GM03348 (cell line): ENCODE measurements around the gene CES2.

ENCODE experiments used
- DNase-seq: peaks from one replicate; pipeline ENCODE4 v3.0.0; 2012; ENCODE audit warnings: low spot score

Gene CES2

DNA sequence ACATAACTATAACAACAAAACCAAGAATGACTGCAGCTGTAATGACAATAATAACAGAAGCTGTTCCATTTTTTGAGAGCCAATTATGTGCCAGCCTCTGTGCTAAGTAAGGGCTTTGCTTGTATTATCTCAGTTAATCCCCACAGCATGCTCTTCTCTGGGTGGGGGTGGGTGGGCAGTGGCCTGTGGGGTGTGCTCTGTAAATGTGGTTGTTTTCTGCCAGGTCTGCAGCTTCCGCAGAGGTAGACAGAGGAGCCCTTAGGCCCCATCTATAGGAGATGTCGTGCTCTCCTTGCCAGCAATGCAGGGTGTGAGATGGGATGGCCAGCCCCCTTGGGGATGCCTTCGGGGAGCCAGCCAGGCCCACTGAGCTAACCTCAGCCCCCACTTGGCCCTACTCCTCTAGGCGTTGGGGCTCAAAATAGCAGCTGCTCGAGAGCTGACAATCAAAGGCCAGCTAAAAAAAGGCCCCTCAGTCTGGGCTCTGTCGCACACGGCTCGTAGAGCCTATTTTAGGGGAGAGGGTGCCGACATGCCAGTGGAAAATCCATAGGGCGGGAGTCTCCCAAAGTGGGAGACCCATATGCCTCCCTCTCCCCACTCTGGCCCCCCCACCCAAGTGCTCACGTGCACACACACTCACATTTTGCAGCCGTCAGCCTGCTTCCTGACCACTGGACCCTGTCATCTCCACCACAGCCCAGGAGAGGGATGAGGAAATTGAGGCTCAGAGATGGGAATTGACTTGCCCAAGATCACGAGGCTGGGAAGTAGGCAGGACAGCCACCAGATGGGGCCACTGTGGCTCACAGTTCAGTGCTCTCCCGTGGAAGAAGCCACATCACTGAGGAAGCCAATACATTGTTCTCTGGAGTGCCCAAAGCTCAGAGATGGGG lies 32.4 kb upstream of the CES2 start:
- DNase-seq, result no peak

DNA sequence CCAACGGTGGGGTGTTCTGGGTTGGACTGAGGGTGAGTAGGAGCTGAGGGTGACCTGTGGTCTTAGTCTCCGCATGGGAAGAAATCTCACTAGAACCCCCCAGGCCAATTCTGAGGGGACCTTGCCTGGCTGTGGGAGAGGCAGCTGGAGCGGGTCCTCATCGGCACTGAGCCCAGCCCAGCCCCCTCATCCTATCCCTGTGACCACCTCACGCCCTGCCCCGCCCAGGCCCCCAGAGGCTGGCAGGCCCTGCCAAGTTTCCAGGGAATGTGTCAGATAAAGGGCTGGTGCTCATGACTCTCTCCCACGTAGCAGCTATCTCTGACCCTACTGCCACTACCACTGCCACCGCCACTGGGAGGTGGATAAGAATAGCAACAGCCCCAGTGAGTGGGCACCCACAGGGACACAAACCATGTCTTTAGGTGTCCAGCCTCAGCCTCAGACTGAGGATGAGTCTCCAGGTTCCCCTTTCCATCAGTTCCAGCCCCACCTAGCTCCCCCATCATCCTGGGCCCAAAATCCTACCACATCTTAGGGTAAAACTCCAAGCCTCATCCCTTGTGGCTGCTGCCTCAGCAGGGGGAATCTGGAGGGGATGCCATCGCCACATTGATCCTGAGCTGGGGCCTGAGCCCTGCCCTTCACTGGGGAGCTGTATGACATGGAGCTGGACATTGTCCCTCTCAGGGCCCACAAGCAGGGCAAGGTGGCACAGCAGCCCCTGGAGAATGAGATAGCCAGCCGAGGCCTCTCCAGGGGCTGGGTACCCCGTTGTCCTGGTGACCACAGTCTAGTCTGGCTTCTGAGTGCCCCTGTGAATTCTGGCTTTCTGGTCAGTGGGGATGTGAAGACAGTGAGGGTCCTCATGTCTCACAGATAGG lies 31.5 kb upstream of the CES2 start:
- DNase-seq, result no peak

DNA sequence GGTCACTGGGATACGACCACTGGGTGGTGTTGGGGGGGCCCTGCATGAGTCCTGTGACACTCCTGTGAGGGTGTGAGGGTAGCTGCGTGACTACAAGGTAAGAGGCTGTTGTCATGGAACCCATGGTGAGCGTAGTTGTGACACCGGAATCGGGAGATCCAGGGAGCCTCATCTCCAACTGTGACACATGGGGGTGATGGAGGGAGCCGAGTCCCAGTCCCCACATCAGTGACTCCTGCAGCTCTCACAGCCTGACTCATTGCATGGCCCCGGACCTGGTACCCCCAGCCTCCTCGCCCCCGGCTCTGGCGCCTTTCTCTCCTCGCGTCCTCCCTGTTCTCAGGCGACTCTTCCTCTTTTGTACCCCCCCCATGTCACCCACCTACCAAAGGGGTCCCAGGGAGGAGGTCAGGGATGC lies 30.9 kb upstream of the CES2 start:
- DNase-seq, result no peak

DNA sequence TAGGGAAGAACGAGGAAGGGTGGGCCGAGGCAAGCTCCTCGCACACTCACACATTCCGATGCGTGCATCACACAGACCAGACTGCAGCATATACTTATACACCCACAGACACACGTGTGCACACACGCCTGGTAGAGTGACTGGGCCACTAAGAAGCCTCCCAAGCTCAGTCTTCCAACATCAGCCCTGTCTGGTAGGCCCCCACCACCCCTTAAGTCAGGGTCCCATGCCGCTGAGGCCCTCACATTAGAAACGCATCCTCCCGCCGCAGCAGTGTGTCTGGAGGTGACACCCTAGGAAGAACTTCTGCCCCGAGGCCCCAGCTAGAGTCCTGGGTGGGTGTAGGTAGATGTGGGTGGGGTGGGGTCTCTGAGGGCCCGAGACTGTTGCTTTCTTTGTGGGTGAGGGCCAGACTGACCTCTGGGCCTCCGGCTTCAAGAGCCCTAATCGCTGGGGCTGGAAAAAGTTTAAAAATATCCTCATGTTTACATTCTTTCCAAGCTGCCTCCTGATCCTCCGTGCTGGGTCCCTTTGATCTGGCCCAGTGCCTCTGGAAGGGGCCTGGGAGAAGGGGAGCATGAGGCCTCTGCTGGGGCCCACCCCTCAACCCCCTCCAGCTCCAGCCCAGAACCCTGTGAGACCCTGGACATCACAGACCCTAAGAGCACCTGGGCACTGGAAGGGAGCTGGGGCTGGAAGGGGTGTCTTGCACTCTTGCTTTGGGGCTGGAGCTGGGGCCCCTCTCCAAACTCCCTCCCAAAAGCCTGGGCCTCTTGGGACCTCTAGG lies 30.3 kb upstream of the CES2 start:
- no peak for DNase-seq

DNA sequence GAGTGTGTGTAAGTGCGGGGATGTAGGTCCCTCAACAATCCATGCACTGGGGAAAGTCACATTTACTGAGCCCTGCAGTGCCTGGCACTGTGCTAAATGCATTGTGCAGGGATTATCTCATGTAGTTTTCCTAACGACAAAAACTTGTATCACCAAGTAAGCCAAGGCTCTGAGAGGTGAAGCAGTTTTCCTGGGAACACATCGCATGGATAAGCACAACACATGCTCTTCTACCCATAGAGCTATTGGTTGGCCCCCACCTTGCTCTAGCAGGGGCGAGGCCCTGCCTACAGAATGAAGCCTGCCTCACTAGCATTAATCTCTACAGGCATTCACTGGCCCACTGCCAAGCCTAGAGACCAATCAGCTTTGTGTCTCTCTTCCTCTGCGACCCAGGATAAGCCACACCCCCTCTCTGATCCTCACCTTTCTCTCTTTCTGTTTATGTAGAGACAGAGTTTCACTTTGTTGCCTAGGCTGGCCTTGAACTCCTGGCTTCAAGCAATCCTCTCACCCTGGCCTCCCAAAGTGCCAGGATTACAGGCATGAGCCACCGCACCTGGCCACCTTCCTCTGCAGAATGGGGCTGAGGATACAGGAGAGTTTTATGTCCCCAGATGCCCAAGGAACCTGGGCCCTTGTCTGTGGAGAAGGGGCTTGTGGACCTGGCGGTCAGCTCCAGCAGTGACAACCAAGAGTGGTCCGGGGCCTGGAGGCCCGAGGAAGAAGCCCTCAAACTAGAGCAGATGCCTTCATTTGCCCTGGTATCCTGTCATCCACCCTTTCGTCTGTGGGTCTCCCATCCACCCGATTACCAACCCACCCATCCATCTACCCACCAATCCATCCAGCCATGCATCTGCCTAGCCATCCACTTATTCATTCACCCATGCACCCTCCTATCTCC lies 29.4 kb upstream of the CES2 start:
- DNase-seq, result no peak

DNA sequence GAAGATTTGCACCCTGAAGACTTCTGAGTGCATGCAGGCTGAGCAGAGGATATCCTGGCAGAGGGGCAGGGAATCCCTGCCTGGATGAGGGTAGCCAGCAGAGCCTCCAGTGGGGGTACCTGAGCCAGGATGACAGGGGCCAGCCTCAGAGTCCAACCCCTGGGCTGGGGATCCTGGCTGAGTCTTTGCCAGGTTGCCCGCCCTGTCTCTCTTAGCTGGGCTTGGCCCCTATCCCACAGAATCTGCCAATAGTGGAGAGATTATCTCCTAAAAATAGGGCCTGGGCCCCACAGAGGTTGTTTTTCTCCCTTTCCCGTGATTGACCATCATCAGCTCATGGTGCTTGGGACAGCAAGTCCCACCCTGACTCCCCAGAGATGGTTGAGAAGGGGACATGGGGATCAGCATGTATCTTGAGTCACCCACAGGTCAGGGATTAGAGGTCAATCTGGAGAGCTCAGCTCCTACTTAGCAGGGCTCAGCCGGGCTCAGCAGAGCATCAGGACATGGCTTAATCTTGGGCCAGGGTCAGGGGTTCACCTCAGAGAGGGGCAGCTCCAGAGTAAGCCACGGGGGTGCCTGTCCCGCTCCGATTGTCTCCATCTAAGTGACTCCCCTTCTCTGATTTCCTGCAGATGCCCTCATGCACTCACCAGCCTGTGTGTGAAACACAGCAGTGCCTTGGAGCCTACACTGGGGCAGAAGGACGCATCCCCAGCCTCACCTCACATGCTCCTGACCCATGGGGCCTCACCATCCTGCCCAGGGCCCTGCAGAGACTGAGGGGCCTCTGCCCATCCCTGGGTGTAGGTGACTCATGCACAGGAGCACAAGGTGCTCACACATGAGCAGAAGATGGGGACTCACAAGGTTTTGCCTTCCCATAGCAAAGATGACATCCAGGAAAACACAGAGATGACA lies 28.1 kb upstream of the CES2 start:
- no peak for DNase-seq

DNA sequence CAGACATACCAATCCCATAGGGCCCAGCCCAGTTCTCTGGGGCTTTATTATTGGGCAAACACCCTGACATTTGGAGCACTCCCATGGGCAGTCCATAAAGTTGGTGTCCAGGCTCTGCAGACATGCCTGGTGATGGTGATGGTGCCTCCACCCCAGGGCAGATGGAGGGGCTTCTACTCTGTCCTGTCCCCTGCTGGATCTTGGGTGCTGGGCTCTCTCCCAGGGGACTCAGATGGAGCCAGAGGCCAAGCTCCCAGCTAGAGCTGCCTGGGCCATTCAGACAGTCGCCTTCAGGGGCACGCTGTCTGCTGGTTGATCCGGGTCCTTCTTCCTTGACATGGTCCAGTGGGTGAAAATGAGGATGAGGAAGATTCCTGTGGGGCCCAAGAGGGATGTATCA lies 27.2 kb upstream of the CES2 start:
- no peak for DNase-seq

DNA sequence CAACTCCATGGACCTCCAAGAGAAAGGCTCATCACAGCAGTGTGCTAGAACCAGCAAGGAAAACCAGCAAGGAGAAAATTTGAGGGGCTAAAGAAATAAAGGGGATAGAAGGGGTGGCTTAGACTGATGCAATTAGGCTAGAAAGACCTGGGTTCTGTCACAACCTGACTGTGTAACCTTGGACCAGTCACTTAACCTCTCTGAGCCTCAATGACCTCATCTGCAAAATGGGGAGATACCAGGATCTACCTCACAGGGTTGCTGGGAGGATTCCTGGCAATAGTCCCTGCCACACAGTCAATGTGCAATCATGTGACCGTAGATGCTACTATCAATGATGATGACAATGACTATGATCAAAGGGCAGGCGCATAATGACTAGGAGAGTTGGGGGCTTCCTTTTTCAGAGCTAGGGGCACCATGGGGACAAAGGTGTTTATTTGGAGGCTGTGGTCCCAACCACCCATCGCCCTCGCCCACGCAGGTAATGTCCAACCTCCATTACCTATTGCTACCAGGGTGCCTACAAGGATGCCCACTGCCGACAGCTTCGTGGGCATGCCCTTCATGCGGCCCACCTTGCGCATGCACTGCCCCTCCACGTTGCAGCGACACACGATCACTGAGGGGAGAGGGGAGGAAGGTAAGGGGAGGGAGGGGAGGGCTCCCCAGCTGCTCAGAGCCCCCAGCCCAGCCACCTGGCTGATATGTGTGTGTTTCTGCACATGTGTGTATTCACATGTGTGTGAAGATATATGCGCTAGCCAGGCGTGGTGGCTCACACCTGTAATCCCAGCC lies 26.4 kb upstream of the CES2 start:
- DNase-seq, result no peak

DNA sequence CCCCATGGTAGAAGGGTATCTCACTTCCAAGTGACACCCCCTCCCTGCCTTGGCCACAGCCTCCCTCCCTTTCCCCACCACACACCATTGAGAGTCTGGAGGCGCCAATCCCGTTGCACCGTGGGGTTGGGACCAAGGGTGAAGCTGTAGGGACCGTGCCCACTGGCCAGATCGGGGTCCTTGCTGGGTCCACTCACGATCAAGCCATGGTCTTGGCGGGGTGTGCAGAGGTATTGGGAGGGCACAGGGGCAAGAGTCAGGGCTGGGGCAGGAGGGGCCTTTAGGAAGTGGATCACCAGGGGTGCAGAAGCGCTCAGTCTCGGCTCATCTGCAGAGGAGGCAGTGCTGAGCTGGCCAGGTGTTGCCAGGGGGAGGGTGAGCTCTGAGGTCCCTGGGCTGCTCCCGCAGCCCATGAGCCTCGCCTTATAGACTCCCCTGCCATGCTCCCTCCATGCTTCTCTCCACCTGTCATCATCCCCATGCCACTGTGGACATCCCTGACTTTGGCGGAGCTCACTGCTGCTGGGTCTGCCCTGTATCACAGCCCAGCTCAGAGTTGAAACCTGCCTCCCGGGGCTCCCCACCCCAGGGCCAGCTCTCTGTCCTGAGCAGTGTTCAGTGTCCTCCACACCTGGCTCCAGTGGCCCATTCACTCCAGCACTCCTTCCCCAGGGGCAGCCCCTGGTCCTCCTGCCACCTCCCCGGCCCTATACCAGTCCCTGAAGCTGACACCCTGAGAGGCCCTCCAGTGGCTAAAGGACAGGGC lies 25.0 kb upstream of the CES2 start:
- DNase-seq, result no peak

DNA sequence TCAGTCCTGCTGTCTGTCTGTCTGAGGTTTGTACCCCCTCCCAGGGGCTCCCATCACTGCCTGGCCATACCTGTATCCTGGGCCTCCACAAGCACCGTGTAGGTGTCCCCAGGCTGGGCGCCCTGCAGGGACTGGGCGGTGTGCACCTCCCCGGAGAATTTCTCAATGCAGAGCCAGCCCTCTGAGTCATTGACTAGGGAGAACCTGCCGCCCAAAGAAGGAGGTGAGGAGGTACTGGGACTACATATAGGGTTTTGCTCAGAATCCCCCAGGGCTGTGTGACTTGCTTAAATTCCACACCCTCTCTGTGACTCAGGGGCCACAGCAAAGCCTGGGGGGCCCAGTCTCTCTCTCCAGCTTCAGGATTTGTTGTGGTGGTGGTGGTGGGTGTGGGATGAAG lies 24.2 kb upstream of the CES2 start:
- no peak for DNase-seq

DNA sequence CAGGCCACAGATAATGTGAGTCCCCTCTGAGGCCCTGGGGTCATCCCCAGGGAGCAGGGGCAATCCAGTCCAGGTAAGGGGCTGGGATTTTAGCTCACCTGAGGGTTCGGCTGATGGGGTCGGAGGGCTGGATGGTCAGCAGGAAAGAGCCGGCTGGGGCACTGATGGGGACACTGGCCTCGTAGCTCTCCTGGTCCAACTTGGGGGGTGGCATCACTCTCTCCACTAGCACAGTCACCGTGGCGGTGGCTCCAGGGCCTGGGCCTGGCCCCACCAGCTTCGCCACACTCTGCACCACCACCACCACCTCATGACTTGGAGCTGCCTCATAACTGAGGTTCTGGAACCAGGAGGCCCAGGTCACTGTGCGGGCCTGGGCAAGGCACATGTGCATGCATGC lies 23.5 kb upstream of the CES2 start:
- no peak for DNase-seq

DNA sequence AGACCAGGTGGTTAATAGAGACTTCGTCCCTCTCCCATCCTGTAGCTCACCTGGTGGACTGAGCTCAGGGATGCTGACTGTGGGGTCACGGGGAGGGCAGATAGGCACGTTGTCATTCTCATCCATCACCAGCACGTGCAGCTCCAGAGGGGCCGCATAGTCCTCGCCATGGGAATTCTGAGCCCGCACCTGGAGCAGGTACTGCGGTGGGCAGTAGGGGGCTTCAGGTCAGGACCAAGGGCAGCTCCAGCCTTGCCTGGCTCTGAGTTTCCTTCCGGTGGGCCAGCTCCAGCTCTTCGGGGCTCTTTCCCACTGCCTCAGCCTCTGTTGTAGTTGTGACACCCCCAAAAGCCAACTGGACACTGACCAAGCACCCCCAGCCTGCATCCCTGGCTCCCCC lies 22.2 kb upstream of the CES2 start:
- no peak for DNase-seq

DNA sequence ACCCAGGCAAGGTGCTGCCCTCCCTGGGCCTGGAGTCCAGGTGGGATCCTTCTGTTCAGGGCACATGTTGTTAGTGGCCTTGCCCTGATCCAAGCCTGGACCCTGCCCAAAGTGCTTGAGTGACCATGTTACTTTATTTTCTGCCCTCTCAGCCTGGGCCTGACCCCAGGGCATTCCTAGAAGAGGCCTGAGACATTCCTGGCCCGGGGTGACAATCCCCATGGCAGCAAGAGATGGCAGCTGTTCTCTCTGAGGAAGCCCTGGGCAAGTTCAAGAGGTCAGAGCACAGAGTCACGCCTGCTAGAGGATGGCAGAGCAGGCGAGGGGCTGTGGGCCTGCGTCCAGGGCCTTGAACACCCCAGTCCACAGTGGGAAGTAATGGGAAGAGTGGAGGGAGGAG lies 21.6 kb upstream of the CES2 start:
- no peak for DNase-seq

DNA sequence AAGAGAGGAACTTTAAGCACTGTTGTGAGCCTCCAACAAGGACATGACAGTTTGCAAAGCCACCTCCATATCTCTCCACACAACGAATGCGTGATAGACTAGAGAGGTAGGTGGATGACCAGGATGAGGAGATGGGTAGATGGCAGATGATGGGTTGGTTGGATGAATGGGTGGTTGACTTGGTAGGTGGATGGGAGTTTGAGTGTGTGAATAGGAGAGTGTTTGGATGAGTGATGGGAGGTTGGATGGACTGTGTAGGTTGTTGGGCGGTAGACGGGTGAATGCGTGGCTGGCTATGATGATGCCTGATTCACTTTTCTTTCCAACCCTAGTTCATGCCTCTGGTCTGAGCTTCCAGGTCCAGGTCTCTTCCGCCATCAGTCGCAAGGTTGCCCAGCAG lies 20.8 kb upstream of the CES2 start:
- DNase-seq, result no peak

DNA sequence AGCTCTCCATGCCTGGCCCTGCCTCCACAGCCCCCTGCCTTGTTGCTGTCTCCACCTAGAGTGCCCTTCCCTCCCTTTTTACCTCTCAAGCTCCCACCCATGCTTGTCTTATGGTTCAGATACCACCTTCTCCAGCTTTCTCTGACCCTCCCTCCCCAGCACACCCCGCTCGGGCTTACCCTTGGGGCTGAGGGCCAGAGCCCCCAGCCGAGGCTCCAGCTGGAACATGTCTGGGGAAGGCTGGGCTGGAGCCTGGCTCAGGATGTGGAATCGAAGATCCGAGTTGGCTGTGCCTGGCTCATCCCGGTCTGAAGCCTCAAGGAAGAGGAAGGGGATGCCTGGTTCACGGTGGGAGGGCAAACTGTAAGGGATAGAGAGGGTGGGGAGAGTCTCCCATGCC lies 20.3 kb upstream of the CES2 start:
- no peak for DNase-seq

DNA sequence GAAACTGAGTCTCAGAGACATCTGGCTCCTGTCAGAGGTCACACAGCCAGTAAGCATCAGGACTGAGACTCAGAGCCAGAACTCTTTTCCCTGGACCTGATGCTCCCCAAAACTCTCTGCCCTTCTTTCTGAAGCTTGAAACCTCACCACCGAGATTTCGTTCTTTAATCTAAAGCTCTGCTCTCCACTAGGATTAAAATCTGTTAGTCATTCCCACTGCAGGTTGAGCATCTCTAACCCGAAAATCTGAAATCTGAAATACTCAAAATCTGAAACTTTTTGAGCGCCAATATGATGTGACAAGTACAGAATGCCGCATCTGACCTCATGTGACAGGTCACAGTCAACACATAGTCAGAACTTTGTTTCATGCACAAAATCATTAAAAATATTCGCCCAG lies 18.8 kb upstream of the CES2 start:
- no peak for DNase-seq

DNA sequence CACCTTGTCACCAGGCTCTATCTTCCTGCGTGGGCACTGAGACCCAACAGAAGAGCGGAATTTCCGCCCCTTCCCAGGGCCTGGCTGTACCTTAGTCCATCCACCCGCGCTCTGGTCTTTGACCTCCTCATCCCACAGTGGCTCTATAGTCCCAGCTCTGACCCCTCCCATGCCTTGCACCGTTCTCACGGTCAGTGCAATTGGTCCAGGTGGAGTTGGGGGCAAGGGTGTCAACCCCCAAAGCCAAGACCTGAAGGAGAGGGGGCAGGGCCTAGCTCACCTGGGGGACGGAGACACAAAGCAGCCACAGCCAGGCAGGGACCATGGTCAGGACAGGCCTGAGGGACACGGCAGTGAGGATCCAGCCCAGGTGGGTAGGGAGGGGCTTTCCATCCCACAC lies 17.6 kb upstream of the CES2 start:
- DNase-seq, result no peak

DNA sequence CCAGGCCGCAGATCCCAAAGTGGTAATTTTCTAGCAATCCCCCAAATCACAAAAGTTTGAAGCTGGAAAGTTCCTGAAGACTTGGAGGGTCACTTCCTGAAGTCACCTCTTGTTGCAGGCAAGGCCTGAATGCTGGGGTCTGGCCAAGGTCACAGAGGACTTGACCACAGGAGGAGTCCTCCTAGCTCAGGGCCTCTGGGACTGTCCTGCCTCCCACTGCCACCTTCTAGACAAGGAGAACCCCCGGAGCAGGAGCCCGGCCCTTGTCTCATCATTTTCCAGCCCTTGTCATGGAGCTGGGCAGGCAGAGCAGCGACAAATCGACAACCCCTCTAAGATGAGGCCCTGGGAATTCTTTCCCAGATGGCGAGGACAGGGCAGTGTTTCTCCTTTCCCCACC lies 17.0 kb upstream of the CES2 start:
- no peak for DNase-seq
